OCI-LY7 (cell line): Measurements from ENCODE around the gene LY86. TPM values are rescaled to one million over a fixed set of nuclear protein-coding genes. Genes with fewer than 3 reads are reported as not detected.

Experiments used
- BruUV-seq: library from RNA; stranded (reverse); fragments of 400-500 nt; replicated peaks from 2 replicates; lab custom pipeline; 2021; lab: Mats Ljungman, UMichigan
- CTCF ChIA-PET: fragments of 300-600 bp; sonication (Branson Sonifier 250); formaldehyde crosslinking; loops from one replicate; lab custom pipeline; 2022; ENCODE audit warnings: antibody characterized with exemption; ENCODE audit not compliant: unreplicated experiment; lab: Charles Lee
- POLR2A ChIA-PET: fragments of 300-600 bp; sonication (Branson Sonifier 250); formaldehyde crosslinking; loops from one replicate; lab custom pipeline; 2022; ENCODE audit warnings: antibody characterized with exemption; lab: Charles Lee
- DNase-seq: peaks from one replicate; pipeline ENCODE4 v3.0.0-alpha.2; 2015; ENCODE audit warnings: low spot score
- H2AFZ ChIP-seq: fragments of 200-600 bp; sonication (generic), shearing (Covaris generic); 2 replicates; pipeline ENCODE4 v1.6.1; 2014; ENCODE audit warnings: mild to moderate bottlenecking, antibody characterized with exemption, low read length, moderate library complexity
- H3K27ac ChIP-seq: fragments of 200-600 bp; sonication (generic); 2 replicates; pipeline ENCODE4 v1.5.1; 2014; ENCODE audit warnings: mixed run types, low read depth, mild to moderate bottlenecking, moderate library complexity, low read length, inconsistent platforms; ENCODE audit not compliant: poor library complexity, severe bottlenecking
- H3K36me3 ChIP-seq: fragments of 200-600 bp; sonication (generic); 2 replicates; pipeline ENCODE4 v1.6.1; 2014; ENCODE audit warnings: mild to moderate bottlenecking, antibody characterized with exemption, low read length, moderate library complexity, mixed read lengths; ENCODE audit not compliant: insufficient read depth
- H3K4me1 ChIP-seq: fragments of 200-600 bp; sonication (generic); 2 replicates; pipeline ENCODE4 v1.5.1; 2014; ENCODE audit warnings: mild to moderate bottlenecking, low read length; ENCODE audit not compliant: insufficient read depth, poor library complexity, severe bottlenecking
- H3K4me2 ChIP-seq: fragments of 200-600 bp; sonication (generic); 2 replicates; pipeline ENCODE4 v1.6.1; 2014; ENCODE audit warnings: mild to moderate bottlenecking, low read length
- H3K4me3 ChIP-seq: fragments of 200-600 bp; sonication (generic); 2 replicates; pipeline ENCODE4 v1.5.1; 2014; ENCODE audit warnings: mild to moderate bottlenecking, low read depth, low read length; ENCODE audit not compliant: poor library complexity, severe bottlenecking
- H3K79me2 ChIP-seq: fragments of 200-600 bp; sonication (generic); 2 replicates; pipeline ENCODE4 v1.6.1; 2016; ENCODE audit warnings: low read depth, mild to moderate bottlenecking, low read length, moderate library complexity, mixed read lengths; ENCODE audit not compliant: insufficient read depth
- H3K9me2 ChIP-seq: fragments of 200-600 bp; sonication (generic); 2 replicates; pipeline ENCODE4 v1.6.1; 2016; ENCODE audit warnings: mild to moderate bottlenecking, low read length, mixed read lengths; ENCODE audit not compliant: insufficient read depth
- H3K9me3 ChIP-seq: fragments of 200-600 bp; sonication (generic); 2 replicates; pipeline ENCODE4 v1.6.1; 2014; ENCODE audit warnings: mild to moderate bottlenecking, mixed run types, low read length, mixed read lengths
- H4K20me1 ChIP-seq: fragments of 200-600 bp; sonication (generic); 2 replicates; pipeline ENCODE4 v1.6.1; 2014; ENCODE audit warnings: mild to moderate bottlenecking, antibody characterized with exemption, low read length, moderate library complexity, mixed read lengths; ENCODE audit not compliant: insufficient read depth
- EZH2phosphoT487 ChIP-seq: fragments of 200-600 bp; sonication (generic); IDR thresholded peaks from 2 replicates; pipeline ENCODE4 v1.6.1; 2018; ENCODE audit warnings: low read depth, borderline replicate concordance, mild to moderate bottlenecking, mixed run types, antibody characterized with exemption, low read length, moderate library complexity, mixed read lengths
- intact Hi-C: fragments of 100-400 bp; cut with micrococcal nuclease; formaldehyde crosslinking; loops from one replicate; pipeline ENCODE4 v1.10.0; 2022; ENCODE audit not compliant: unreplicated experiment
- total RNA-seq, 2 experiments: library from RNA; depleted of rRNA in 1 of 2; stranded (reverse); fragments of >200 nt in 1 of 2; shearing (Covaris generic) in 1 of 2; gene quantifications; 2 replicates each; pipeline ENCODE4 v1.2.3, GENCODE V29; 2014 to 2022
- TF ChIP-seq, protein P1 (sequence below): fragments of 200-600 bp; sonication (generic); conservative IDR thresholded peaks from 2 replicates; pipeline ENCODE4 v1.5.1; 2014; ENCODE audit warnings: mild to moderate bottlenecking, antibody characterized with exemption, low read length, moderate library complexity, mixed read lengths

Gene LY86
- total RNA-seq, 2 experiments from 2014 or later: 48.4 to 62.8 TPM

DNA sequence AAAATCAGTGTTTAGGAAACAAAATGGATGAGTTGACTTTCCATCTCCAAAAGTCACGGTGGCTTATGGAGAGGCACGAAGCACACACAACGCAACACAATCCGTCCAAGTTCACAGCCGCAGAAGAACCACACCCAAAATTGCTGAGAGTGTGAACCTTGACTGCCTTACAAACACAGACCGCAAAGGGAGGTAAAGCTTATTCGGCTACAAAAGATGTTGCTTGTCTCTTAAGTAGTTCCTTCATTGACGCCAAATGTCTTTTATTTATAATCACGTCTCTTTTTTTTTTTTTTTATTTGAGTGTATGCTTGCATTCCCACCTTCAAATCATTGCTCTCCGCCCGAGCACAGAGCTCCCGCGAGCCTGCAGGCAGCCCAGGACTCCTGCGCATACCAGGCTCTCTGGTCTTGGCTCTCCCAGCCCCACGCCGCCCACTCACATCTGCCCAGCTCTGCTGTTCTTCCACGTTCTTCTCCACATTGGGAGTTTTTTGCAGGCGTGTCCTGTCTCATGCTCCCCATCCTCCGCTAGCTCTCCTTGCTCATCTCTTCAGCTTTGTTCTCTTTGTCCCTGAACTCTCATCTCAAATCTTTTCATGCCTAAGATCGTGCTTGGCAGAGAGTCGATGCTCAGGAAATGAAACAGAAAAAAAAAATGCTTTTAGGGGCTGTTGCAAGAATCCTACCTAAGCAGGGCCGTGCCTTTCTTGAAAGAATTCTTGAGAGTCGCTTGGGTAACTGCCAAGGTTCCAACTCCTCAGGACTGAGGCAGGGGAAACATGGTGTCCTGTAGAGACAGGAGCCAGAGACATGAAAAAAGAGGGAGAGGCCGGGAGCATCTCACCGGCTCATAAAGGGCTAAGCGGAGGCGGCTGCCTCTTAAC is 25.8 kb downstream of the LY86 start:
- no peak for DNase-seq
- no peak overlapping the region for H2AFZ ChIP-seq
- H3K9me3 ChIP-seq: no peaks in the 10 kb centered on the region
- intact Hi-C loops: no loop called here
- peaks cover 62% of the 10 kb centered on the region for H3K36me3 ChIP-seq
- H4K20me1 ChIP-seq: no peaks in the 10 kb centered on the region
- H3K27ac ChIP-seq: no peak overlapping the region
- H3K4me3 ChIP-seq: no peak overlapping the region
- H3K4me1 ChIP-seq: peaks cover 24% of the 10 kb centered on the region
- no peak for TF ChIP-seq EZH2phosphoT487
- TF ChIP-seq, protein P1, sequence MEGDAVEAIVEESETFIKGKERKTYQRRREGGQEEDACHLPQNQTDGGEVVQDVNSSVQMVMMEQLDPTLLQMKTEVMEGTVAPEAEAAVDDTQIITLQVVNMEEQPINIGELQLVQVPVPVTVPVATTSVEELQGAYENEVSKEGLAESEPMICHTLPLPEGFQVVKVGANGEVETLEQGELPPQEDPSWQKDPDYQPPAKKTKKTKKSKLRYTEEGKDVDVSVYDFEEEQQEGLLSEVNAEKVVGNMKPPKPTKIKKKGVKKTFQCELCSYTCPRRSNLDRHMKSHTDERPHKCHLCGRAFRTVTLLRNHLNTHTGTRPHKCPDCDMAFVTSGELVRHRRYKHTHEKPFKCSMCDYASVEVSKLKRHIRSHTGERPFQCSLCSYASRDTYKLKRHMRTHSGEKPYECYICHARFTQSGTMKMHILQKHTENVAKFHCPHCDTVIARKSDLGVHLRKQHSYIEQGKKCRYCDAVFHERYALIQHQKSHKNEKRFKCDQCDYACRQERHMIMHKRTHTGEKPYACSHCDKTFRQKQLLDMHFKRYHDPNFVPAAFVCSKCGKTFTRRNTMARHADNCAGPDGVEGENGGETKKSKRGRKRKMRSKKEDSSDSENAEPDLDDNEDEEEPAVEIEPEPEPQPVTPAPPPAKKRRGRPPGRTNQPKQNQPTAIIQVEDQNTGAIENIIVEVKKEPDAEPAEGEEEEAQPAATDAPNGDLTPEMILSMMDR: no peak
- BruUV-seq: no TSS peak
- no peaks in the 10 kb centered on the region for H3K9me2 ChIP-seq
- CTCF ChIA-PET: no interaction called here
- peaks cover 27% of the 10 kb centered on the region; the same call in 1 of the 2 replicates for H3K79me2 ChIP-seq
- POLR2A ChIA-PET: interaction anchor here (0.7 to 1.0 kb wide), 2 partner anchors 26 to 120 kb away, joined by 4 to 6 read pairs; no protein-coding TSS in a partner anchor
- no peak overlapping the region for H3K4me2 ChIP-seq

DNA sequence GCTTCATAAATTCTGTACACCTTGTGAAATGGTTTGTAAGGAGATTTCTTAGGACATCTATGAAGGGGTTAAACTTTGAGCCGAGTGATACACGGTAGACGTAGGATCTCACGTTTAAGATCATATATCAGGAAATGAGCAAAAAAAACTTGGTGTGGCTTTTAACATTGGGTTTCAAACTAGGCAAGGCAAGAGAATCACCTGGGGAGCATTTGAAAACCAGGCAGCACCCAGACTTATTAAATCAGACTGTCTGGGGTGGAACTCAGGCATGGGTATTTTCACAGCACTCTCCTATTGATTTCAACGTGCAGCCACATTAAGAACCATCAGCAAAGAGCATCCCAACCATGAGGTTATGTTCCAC is 26.4 kb downstream of the LY86 start:
- DNase-seq: no peak
- H3K4me3 ChIP-seq: no peak overlapping the region
- TF ChIP-seq, protein P1: no peak
- no peak for TF ChIP-seq EZH2phosphoT487
- H3K9me3 ChIP-seq: no peaks in the 10 kb centered on the region
- H3K9me2 ChIP-seq: no peaks in the 10 kb centered on the region
- H4K20me1 ChIP-seq: no peaks in the 10 kb centered on the region
- no peak overlapping the region for H3K4me2 ChIP-seq
- H3K36me3 ChIP-seq: peaks cover 62% of the 10 kb centered on the region
- H3K4me1 ChIP-seq: peaks cover 18% of the 10 kb centered on the region
- POLR2A ChIA-PET: no interaction called here
- H3K27ac ChIP-seq: no peak overlapping the region
- intact Hi-C loops: no loop called here
- no TSS peak for BruUV-seq
- CTCF ChIA-PET: no interaction called here
- peaks cover 22% of the 10 kb centered on the region; the same call in 1 of the 2 replicates for H3K79me2 ChIP-seq
- no peak overlapping the region for H2AFZ ChIP-seq

DNA sequence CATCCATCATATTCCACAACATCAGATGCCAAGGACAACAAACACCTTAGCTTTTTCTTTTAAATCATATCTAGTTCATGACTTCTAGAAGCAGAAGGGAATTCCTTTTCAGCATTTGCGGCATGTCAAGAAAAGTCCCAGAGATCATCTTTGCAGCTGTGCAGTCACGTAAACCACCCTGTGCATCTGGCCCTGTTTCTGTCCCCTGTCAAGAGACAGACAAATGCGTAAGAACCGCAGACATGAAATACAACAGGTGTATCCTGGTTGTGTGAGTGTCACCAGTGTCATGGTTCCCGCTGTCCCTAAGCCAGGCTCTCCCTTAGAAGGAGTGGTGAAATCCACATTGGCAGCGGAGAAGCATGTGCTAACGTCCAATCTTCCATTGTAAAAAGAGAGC is 28.1 kb downstream of the LY86 start:
- Histone ChIP-seq H3K9me2 (no peaks in the 10 kb centered on the region), H4K20me1 (no peaks in the 10 kb centered on the region), H3K4me1 (peaks cover 1% of the 10 kb centered on the region), H2AFZ (no peak overlapping the region), H3K79me2 (peaks cover 13% of the 10 kb centered on the region; the same call in 1 of the 2 replicates), H3K27ac (no peak overlapping the region), H3K4me3 (no peak overlapping the region), H3K4me2 (no peak overlapping the region), H3K36me3 (peaks cover 68% of the 10 kb centered on the region), H3K9me3 (no peaks in the 10 kb centered on the region)
- BruUV-seq: no TSS peak
- intact Hi-C loops: no loop called here
- POLR2A ChIA-PET: no interaction called here
- no peak for DNase-seq
- TF ChIP-seq, protein P1: no peak
- CTCF ChIA-PET: no interaction called here
